GM18868 (cell line): ENCODE results near the gene HNRNPA1.
"Not testable (repeated sequence)": the region's sequence is repeated elsewhere in the genome, so short reads cannot be mapped to it uniquely, and the experiment has no call there.

Experiments used
- ATAC-seq: cut with Tn5 transposase; IDR thresholded peaks from one replicate; pipeline ENCODE4 v1.9.1; 2021; ENCODE audit warnings: mild to moderate bottlenecking, moderate library complexity; ENCODE audit not compliant: unreplicated experiment

HNRNPA1 gene

GRCh38 chr12:54273981-54274380 lies 6.5 kb upstream of the HNRNPA1 start:
- ATAC-seq = no peak

GRCh38 chr12:54276368-54276767 lies 4.2 kb upstream of the HNRNPA1 start:
- ATAC-seq = no peak

GRCh38 chr12:54277823-54278276 lies 2.7 kb upstream of the HNRNPA1 start:
- ATAC-seq = no peak

GRCh38 chr12:54279227-54279631 lies 1.3 kb upstream of the HNRNPA1 start:
- ATAC-seq = no peak

GRCh38 chr12:54279632-54280467 lies 676 bp upstream of the HNRNPA1 start, which contains the start of gene CBX5:
TSS of gene CBX5 (minus strand) at chr12:54280122. CDS start at chr12:54257650, 22,472 bp downstream.
- peak; percentile 71 for ATAC-seq

GRCh38 chr12:54281261-54281638 lies 724 bp downstream of the HNRNPA1 start:
- not testable (repeated sequence) for ATAC-seq

- ATAC-seq = not testable (repeated sequence)
These were observed 1.2 kb downstream of the HNRNPA1 start for GRCh38 chr12:54281694-54282093.

- no peak for ATAC-seq
These were observed 2.5 kb downstream of the HNRNPA1 start for GRCh38 chr12:54282949-54283593.

GRCh38 chr12:54284070-54284780 lies 3.7 kb downstream of the HNRNPA1 start:
- ATAC-seq = not testable (repeated sequence)

- no peak for ATAC-seq
These were observed 4.9 kb downstream of the HNRNPA1 start for GRCh38 chr12:54285150-54286041.

- no peak for ATAC-seq
These were observed 5.8 kb downstream of the HNRNPA1 start for GRCh38 chr12:54286042-54287030.

GRCh38 chr12:54287261-54288157 lies 7.0 kb downstream of the HNRNPA1 start:
- ATAC-seq = no peak

GRCh38 chr12:54292083-54292930 lies 11.8 kb downstream of the HNRNPA1 start:
- no peak for ATAC-seq

GRCh38 chr12:54292931-54293241 lies 12.4 kb downstream of the HNRNPA1 start:
- no peak for ATAC-seq

- no peak for ATAC-seq
These were observed 13.8 kb downstream of the HNRNPA1 start for GRCh38 chr12:54294152-54294952.

GRCh38 chr12:54294953-54295566 lies 14.5 kb downstream of the HNRNPA1 start:
- no peak for ATAC-seq
